K562 (cell line): ENCODE data around the gene HSFX3. TPM values are rescaled to one million over a fixed set of nuclear protein-coding genes. Genes with fewer than 3 reads are reported as not detected.

Source experiments
- BRD9 ChIP-seq: fragments of 450-650 bp; IDR thresholded peaks from 2 replicates; pipeline ENCODE4 v1.6.1; 2018; ENCODE audit warnings: low read depth; ENCODE audit not compliant: partially characterized antibody
- EHMT2 ChIP-seq: fragments of 450-650 bp; IDR thresholded peaks from 2 replicates; pipeline ENCODE4 v1.6.1; 2018; ENCODE audit warnings: antibody characterized with exemption
- ESRRA ChIP-seq: fragments of 450-650 bp; IDR thresholded peaks from 2 replicates; pipeline ENCODE4 v1.6.1; 2014; ENCODE audit warnings: low read depth, mild to moderate bottlenecking, moderate library complexity, borderline replicate concordance
- KDM5B ChIP-seq: fragments of 200-600 bp; sonication (generic); IDR thresholded peaks from 2 replicates; pipeline ENCODE4 v1.6.1; 2012; ENCODE audit warnings: low read depth, mild to moderate bottlenecking, moderate library complexity, low read length, control low read depth, inconsistent platforms; ENCODE audit not compliant: insufficient replicate concordance
- NCOA1 ChIP-seq: fragments of 450-650 bp; IDR thresholded peaks from 2 replicates; pipeline ENCODE4 v1.6.1; 2016; ENCODE audit warnings: low read depth
- NFYB ChIP-seq: IDR thresholded peaks from 2 replicates; pipeline ENCODE4 v1.6.1; 2011; ENCODE audit warnings: mild to moderate bottlenecking, moderate library complexity; ENCODE audit not compliant: insufficient read length; ENCODE audit errors: extremely low read depth
- OTX1 ChIP-seq: fragments of 450-650 bp; formaldehyde crosslinking; IDR thresholded peaks from 2 replicates; pipeline ENCODE4 v1.4.0; 2022; ENCODE audit warnings: mild to moderate bottlenecking
- PCBP2 ChIP-seq: fragments of 200-400 bp; formaldehyde crosslinking; IDR thresholded peaks from 2 replicates; pipeline ENCODE4 v1.6.1; 2018; ENCODE audit warnings: low read length, low read depth, mild to moderate bottlenecking, moderate library complexity; ENCODE audit not compliant: poor library complexity, severe bottlenecking
- POLR2AphosphoS5 ChIP-seq: IDR thresholded peaks from 2 replicates; pipeline ENCODE4 v1.6.1; 2011; ENCODE audit warnings: mild to moderate bottlenecking, low read depth, low read length, moderate library complexity; ENCODE audit not compliant: control insufficient read depth, insufficient read depth
- polyA plus RNA-seq, 8 experiments: library from polyadenylated mRNA; depleted of rRNA in 4 of 8; stranded (reverse) in 5 of 8; unstranded in 3 of 8; fragments of >200 nt; fragmentation: Nextera tagmentation in 2 of 8; fragmentation: Illumina TruSeq in 1 of 8; extraction: Ambion mirVana in 2 of 8; extraction: Trizol in 1 of 8; gene quantifications; 2 replicates each; pipeline versions ENCODE4 v1.2.1 to v1.2.3, GENCODE V29; 2011 to 2014; ENCODE audit warnings: inconsistent platforms in 1 of 8, missing spikeins in 1 of 8
- total RNA-seq, 7 experiments: library from RNA; depleted of rRNA in 6 of 7; stranded (reverse); fragments of >200 nt in 6 of 7; fragmentation: Illumina TruSeq in 2 of 7; extraction: Trizol in 2 of 7; gene quantifications; 2 replicates each; pipeline versions ENCODE4 v1.2.1 to v1.2.3, GENCODE V29; 2011 to 2021; ENCODE audit warnings: low replicate concordance in 1 of 7
- TF ChIP-seq, protein P1 (sequence below), 2 experiments: fragments of 450-650 bp in 1 of 2; sonication (generic) in 1 of 2; formaldehyde crosslinking in 1 of 2; IDR thresholded peaks in 1 of 2; conservative IDR thresholded peaks in 1 of 2; 2 replicates each; pipeline versions ENCODE4 v1.6.1 to v1.8.1; 2016 to 2023; ENCODE audit warnings: mild to moderate bottlenecking in 2 of 2, moderate library complexity in 2 of 2, inconsistent platforms in 1 of 2, missing genetic modification reagents in 1 of 2
- TF ChIP-seq, protein P2 (sequence below): IDR thresholded peaks from 2 replicates; pipeline ENCODE4 v1.6.1; 2011; ENCODE audit warnings: borderline replicate concordance, low read depth, mild to moderate bottlenecking, moderate library complexity, low read length; ENCODE audit not compliant: insufficient read depth, poor library complexity, severe bottlenecking
- TF ChIP-seq, protein P3 (sequence below): fragments of 150-350 bp; conservative IDR thresholded peaks from 2 replicates; pipeline ENCODE4 v1.6.1; 2014; ENCODE audit warnings: low read length
- TF ChIP-seq, protein P4 (sequence below): fragments of 200-800 bp; sonication (Bioruptor generic); IDR thresholded peaks from 2 replicates; pipeline ENCODE4 v1.6.1; 2017; ENCODE audit warnings: missing genetic modification characterization, missing compliant biosample characterization
- TF ChIP-seq, protein P5 (sequence below): fragments of 250-450 bp; sonication (Bioruptor Pico); IDR thresholded peaks from 2 replicates; pipeline ENCODE4 v1.5.0; 2021; ENCODE audit warnings: mild to moderate bottlenecking, borderline replicate concordance

Gene HSFX3
- total and polyA plus RNA-seq, 9 of the 15 experiments (the other 6 are each of a cell fraction or from before 2014, with no cell fraction given), result 0.08 to 0.10 TPM; not detected in 7

DNA sequence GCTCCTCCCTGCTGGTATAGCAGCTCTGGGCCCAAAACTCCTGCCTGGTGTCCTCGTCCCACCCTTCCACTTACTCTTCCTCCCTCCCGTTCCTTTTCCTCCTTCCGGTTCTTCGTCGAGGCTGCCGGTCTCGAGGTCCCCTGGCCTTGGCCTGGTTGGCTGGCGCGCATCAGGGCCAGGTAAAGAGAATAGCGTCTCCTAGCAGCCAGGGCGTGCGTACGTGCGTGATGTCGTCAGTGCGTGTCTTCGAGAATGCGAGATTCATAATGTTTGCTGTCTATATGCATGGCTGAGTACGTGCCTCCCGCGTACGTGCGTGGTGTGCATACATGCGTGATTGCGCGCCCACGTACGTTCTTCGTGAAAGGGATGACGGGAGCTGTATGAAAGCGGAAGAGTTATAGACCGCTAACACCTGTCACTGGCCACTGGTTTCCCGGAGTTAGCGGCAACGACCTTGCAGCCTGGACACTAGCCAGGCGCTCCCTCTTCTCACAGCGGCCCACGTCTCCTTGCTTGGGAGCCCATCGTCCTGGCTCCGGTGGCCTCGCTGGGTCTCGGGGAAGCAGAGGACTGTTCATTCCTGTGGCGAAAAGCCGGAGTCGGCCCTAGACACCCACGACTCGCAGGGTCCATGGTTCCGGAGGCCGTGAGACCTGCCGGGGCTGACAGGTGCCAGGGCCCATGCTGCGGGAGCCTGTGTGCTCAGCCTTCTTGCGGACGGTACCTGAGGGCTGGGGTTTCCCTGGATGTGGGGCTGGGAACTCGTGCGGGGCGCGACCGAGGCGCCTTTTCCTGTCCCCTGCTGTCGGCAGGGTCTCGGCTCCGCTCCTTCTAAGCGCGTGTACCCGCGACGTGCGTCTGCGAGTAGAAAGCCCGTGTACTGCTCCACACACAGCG lies 8.9 kb downstream of the HSFX3 start, which contains the start of gene EOLA1 (continued):
- TF ChIP-seq ESRRA (peak; percentile 31; the same call in 1 of the 2 replicates), BRD9 (no peak), POLR2AphosphoS5 (no peak), OTX1 (CRISPR knock-in tag) (peak; percentile 11; the same call in 1 of the 2 replicates), NFYB (no peak), NCOA1 (peak; percentile 34; the same call in 1 of the 2 replicates), EHMT2 (no peak), KDM5B (peak; percentile 51), PCBP2 (no peak)
- TF ChIP-seq, protein P1, sequence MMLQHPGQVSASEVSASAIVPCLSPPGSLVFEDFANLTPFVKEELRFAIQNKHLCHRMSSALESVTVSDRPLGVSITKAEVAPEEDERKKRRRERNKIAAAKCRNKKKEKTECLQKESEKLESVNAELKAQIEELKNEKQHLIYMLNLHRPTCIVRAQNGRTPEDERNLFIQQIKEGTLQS (IDR thresholded peaks at IDR 0.05), result peak; percentile 32; the same call in 1 of the 2 replicates
- TF ChIP-seq, protein P1 (CRISPR knock-in tag; conservative IDR thresholded peaks at IDR 0.05), result 0 out of 2 replicates have a peak, but pooled peaks have one; percentile 50
- TF ChIP-seq, protein P2, sequence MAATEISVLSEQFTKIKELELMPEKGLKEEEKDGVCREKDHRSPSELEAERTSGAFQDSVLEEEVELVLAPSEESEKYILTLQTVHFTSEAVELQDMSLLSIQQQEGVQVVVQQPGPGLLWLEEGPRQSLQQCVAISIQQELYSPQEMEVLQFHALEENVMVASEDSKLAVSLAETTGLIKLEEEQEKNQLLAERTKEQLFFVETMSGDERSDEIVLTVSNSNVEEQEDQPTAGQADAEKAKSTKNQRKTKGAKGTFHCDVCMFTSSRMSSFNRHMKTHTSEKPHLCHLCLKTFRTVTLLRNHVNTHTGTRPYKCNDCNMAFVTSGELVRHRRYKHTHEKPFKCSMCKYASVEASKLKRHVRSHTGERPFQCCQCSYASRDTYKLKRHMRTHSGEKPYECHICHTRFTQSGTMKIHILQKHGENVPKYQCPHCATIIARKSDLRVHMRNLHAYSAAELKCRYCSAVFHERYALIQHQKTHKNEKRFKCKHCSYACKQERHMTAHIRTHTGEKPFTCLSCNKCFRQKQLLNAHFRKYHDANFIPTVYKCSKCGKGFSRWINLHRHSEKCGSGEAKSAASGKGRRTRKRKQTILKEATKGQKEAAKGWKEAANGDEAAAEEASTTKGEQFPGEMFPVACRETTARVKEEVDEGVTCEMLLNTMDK, result no peak
- TF ChIP-seq, protein P3, sequence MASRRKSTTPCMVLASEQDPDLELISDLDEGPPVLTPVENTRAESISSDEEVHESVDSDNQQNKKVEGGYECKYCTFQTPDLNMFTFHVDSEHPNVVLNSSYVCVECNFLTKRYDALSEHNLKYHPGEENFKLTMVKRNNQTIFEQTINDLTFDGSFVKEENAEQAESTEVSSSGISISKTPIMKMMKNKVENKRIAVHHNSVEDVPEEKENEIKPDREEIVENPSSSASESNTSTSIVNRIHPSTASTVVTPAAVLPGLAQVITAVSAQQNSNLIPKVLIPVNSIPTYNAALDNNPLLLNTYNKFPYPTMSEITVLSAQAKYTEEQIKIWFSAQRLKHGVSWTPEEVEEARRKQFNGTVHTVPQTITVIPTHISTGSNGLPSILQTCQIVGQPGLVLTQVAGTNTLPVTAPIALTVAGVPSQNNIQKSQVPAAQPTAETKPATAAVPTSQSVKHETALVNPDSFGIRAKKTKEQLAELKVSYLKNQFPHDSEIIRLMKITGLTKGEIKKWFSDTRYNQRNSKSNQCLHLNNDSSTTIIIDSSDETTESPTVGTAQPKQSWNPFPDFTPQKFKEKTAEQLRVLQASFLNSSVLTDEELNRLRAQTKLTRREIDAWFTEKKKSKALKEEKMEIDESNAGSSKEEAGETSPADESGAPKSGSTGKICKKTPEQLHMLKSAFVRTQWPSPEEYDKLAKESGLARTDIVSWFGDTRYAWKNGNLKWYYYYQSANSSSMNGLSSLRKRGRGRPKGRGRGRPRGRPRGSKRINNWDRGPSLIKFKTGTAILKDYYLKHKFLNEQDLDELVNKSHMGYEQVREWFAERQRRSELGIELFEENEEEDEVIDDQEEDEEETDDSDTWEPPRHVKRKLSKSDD, result no peak
- TF ChIP-seq, protein P4, sequence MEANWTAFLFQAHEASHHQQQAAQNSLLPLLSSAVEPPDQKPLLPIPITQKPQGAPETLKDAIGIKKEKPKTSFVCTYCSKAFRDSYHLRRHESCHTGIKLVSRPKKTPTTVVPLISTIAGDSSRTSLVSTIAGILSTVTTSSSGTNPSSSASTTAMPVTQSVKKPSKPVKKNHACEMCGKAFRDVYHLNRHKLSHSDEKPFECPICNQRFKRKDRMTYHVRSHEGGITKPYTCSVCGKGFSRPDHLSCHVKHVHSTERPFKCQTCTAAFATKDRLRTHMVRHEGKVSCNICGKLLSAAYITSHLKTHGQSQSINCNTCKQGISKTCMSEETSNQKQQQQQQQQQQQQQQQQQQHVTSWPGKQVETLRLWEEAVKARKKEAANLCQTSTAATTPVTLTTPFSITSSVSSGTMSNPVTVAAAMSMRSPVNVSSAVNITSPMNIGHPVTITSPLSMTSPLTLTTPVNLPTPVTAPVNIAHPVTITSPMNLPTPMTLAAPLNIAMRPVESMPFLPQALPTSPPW (CRISPR knock-in tag), result no peak
- TF ChIP-seq, protein P5, sequence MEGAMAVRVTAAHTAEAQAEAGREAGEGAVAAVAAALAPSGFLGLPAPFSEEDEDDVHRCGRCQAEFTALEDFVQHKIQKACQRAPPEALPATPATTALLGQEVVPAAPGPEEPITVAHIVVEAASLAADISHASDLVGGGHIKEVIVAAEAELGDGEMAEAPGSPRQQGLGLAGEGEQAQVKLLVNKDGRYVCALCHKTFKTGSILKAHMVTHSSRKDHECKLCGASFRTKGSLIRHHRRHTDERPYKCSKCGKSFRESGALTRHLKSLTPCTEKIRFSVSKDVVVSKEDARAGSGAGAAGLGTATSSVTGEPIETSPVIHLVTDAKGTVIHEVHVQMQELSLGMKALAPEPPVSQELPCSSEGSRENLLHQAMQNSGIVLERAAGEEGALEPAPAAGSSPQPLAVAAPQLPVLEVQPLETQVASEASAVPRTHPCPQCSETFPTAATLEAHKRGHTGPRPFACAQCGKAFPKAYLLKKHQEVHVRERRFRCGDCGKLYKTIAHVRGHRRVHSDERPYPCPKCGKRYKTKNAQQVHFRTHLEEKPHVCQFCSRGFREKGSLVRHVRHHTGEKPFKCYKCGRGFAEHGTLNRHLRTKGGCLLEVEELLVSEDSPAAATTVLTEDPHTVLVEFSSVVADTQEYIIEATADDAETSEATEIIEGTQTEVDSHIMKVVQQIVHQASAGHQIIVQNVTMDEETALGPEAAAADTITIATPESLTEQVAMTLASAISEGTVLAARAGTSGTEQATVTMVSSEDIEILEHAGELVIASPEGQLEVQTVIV (CRISPR knock-in tag), result no peak
